BJ (cell line): Measurements from ENCODE around the gene ZSWIM4. TPM values are rescaled to one million over a fixed set of nuclear protein-coding genes. Genes with fewer than 3 reads are reported as not detected.
"Not testable (repeated sequence)": the region's sequence is repeated elsewhere in the genome, so short reads cannot be mapped to it uniquely, and the experiment has no call there.

Experiments used
- CTCF ChIA-PET: fragments of 350-600 bp; formaldehyde crosslinking; extraction: SDS; loops from one replicate; lab custom pipeline; 2021; ENCODE audit warnings: antibody characterized with exemption, inconsistent platforms; lab: Yijun Ruan, JAX
- POLR2A ChIA-PET: fragments of 300-600 bp; sonication (Branson Sonifier 250); formaldehyde crosslinking; extraction: SDS; loops from one replicate; lab custom pipeline; 2021; ENCODE audit warnings: antibody characterized with exemption; lab: Charles Lee
- DNase-seq: peaks from one replicate; pipeline ENCODE4 v3.0.0-alpha.2; 2011; ENCODE audit warnings: low read depth
- H3K27me3 ChIP-seq: 2 replicates; pipeline ENCODE4 v1.6.0; 2011; ENCODE audit warnings: low read length; ENCODE audit not compliant: control insufficient read depth, insufficient read depth
- H3K36me3 ChIP-seq: 2 replicates; pipeline ENCODE4 v1.5.1; 2011; ENCODE audit warnings: low read length; ENCODE audit not compliant: control insufficient read depth, insufficient read depth
- H3K4me3 ChIP-seq: 2 replicates; pipeline ENCODE4 v1.5.1; 2011; ENCODE audit warnings: low read depth, mild to moderate bottlenecking, control low read depth, low read length
- CTCF ChIP-seq: IDR thresholded peaks from 2 replicates; pipeline ENCODE4 v1.5.1; 2011; ENCODE audit warnings: low read depth, mild to moderate bottlenecking, control low read depth, inconsistent platforms, low read length, moderate library complexity; ENCODE audit not compliant: insufficient read depth
- polyA plus RNA-seq: library from polyadenylated mRNA; depleted of rRNA; stranded (reverse); fragments of >200 nt; gene quantifications from 2 replicates; pipeline ENCODE4 v1.2.3, GENCODE V29; 2011

Gene ZSWIM4
- polyA plus RNA-seq, 1 experiment, result 5.7 TPM

DNA sequence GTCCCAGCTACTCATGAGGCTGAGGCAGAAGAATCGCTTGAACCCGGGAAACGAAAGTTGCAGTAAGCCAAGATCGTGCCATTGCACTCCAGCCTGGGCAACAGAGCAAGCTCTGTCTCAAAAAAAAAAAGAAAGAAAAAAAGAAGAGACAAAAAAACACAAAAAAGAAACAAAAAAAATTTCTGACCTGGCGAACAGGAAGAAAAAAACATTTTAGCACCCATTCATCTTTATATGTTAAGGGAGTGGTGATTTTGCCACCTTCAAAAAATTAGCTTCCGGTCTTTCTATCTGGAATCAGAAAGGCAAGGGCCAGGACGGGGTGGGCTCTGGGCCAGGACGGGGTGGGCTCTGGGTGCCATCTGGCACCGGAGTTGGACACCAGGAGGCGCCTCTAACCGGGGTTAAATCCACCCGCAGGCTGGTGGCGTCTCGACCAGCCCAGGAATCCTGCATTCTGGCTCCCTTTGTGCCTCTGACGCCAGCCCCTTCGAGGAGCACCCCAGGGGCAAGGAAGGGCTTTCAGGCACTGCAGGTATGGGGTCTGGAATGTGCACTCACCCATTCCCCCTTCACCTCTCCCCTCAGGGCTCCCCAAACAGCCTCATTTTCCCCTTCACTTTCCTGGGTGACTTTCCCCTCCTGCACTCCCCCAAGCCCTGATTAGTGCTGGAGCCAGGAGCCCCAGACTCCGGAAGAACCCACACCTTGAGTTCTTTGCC lies 10.4 kb upstream of the ZSWIM4 start:
- POLR2A ChIA-PET, result no interaction called here

DNA sequence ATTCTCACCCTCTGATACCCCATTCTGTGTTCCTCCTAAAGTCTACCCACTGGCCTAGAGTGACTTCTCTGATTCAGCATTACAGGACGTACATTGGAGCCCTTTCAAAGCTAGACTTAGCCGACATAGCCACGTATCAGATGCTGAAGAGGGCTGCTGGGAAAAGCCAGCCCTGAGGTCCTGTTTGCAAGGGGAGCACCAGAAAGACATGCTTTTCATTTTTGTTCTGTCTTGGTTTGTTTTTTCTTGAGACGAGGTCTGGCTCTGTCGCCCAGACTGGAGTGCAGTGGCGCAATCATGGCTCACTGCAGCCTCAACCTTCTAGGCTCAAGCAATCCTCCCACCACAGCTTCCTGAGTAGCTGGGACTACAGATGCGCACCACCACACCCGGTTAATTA lies 6.3 kb upstream of the ZSWIM4 start:
- no peak for TF ChIP-seq CTCF
- Histone ChIP-seq H3K36me3 (no peaks in the 10 kb centered on the region), H3K4me3 (no peak overlapping the region), H3K27me3 (no peaks in the 10 kb centered on the region)
- ChIA-PET POLR2A (interaction anchor here (0.5 to 0.7 kb wide), 4 partner anchors 50 to 74 kb away, joined by 4 to 5 read pairs (median 4); no protein-coding TSS in a partner anchor), CTCF (interaction anchor here (1.2 to 2.4 kb wide), 2 partner anchors 8 to 37 kb away, joined by 3 to 7 read pairs; no protein-coding TSS in a partner anchor)
- DNase-seq, result peak; percentile 76

More for the DNA sequence above, 10.4 kb upstream of the ZSWIM4 start:
- peak; percentile 83 for TF ChIP-seq CTCF
- no peaks in the 10 kb centered on the region for H3K27me3 ChIP-seq
- no peak for DNase-seq
- CTCF ChIA-PET, result interaction anchor here (0.9 to 6.0 kb wide), 9 partner anchors 11 to 90 kb away, joined by 3 to 61 read pairs (median 4); no protein-coding TSS in a partner anchor
- no peaks in the 10 kb centered on the region for H3K36me3 ChIP-seq
- no peak overlapping the region for H3K4me3 ChIP-seq

- ChIA-PET POLR2A (no interaction called here), CTCF (no interaction called here)
- H3K4me3 ChIP-seq, result no peak overlapping the region
- no peak for DNase-seq
- no peaks in the 10 kb centered on the region for H3K27me3 ChIP-seq
- no peak for TF ChIP-seq CTCF
- H3K36me3 ChIP-seq, result no peaks in the 10 kb centered on the region
Measured at GRCh38 chr19:13790354-13790753, 4.9 kb upstream of the ZSWIM4 start.

DNA sequence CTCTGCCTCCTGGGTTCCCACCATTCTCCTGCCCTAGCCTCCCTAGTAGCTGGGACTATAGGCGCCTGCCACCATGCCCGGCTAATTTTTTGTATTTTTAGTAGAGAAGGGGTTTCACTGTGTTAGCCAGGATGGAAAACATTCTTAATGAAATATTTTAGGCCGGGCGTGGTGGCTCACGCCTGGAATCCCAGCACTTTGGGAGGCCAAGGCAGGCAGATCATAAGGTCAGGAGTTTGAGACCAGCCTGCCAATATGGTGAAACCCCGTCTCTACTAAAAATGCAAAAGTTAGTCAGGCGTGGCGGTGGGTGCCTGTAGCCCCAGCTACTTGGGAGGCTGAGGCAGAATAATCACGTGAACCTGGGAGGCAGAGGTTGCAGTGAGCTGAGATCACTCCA lies 1.9 kb upstream of the ZSWIM4 start:
- CTCF ChIA-PET, result interaction anchor here (1.0 to 1.2 kb wide), 2 partner anchors 34 to 72 kb away, joined by 3 read pairs; no protein-coding TSS in a partner anchor
- DNase-seq, H3K36me3 ChIP-seq, POLR2A ChIA-PET, H3K27me3 ChIP-seq, H3K4me3 ChIP-seq: not testable (repeated sequence)

DNA sequence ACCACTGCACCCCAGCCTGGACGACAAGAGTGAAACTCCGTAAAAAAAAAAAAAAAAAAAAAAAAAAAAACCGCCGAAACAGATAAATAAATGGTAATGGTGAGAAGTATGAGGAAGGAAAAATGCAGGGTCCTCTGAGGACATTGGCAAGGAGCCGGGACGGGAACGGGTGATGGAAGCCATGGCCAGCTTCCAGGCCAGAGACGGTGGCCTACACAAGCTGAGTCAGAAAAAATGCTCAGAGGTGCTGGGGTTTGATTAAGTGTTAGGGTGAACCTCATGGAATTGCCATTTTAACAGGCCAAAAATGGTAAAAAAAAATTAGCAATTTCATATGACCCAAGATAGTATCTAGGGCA lies 866 bp upstream of the ZSWIM4 start:
- peak; percentile 96 for DNase-seq

More for the DNA sequence above, 866 bp upstream of the ZSWIM4 start:
- POLR2A ChIA-PET, result no interaction called here
- CTCF ChIA-PET, result interaction anchor here (0.8 to 1.2 kb wide), 6 partner anchors 33 to 86 kb away, joined by 3 to 6 read pairs (median 3); no protein-coding TSS in a partner anchor
- H3K27me3 ChIP-seq, result no peaks in the 10 kb centered on the region
- H3K36me3 ChIP-seq, result peaks cover 2% of the 10 kb centered on the region; the same call in 1 of the 2 replicates
- peak overlapping the region; percentile 89 for H3K4me3 ChIP-seq
- TF ChIP-seq CTCF, result no peak
